Progenitor cell of endocrine pancreas (in vitro differentiated cells): Measurements from ENCODE around the gene GALNS. TPM values are rescaled to one million over a fixed set of nuclear protein-coding genes. Genes with fewer than 3 reads are reported as not detected.
A peak's percentile ranks its signal among the peaks of the same experiment; 100 is the strongest.

Experiments
- DNase-seq: peaks from one replicate; pipeline ENCODE4 v3.0.0; 2021; ENCODE audit warnings: low spot score; ENCODE audit not compliant: unreplicated experiment
- H3K27ac Mint-ChIP-seq: 2 replicates; pipeline ENCODE4 v1.8.0; 2021; ENCODE audit warnings: mild to moderate bottlenecking, moderate library complexity, mixed read lengths
- H3K27me3 Mint-ChIP-seq: 2 replicates; pipeline ENCODE4 v1.8.0; 2021; ENCODE audit warnings: mixed read lengths
- H3K36me3 Mint-ChIP-seq: 2 replicates; pipeline ENCODE4 v1.8.0; 2022; ENCODE audit warnings: mixed read lengths; ENCODE audit not compliant: insufficient read depth
- H3K4me1 Mint-ChIP-seq: 2 replicates; pipeline ENCODE4 v1.8.0; 2021; ENCODE audit warnings: low read depth, mixed read lengths
- H3K4me3 Mint-ChIP-seq: 2 replicates; pipeline ENCODE4 v1.8.0; 2021; ENCODE audit warnings: low read depth, mild to moderate bottlenecking, moderate library complexity, mixed read lengths
- H3K9me3 Mint-ChIP-seq: 2 replicates; pipeline ENCODE4 v1.8.0; 2021; ENCODE audit warnings: low read depth, mixed read lengths
- total RNA-seq: library from RNA; stranded (reverse); gene quantifications from 2 replicates; pipeline ENCODE4 v1.2.1, GENCODE V29; 2021
- TF ChIP-seq, protein P1 (sequence below): fragments of 200-600 bp; sonication (generic); IDR thresholded peaks from one replicate; pipeline ENCODE4 v1.5.0; 2021; ENCODE audit warnings: antibody characterized with exemption, mild to moderate bottlenecking; ENCODE audit not compliant: unreplicated experiment

GALNS gene
- total RNA-seq, 1 donor from 2014 or later = 32.7 TPM

GRCh38 chr16:88856122-88856827, 472 bp downstream of the GALNS start:
- H3K9me3 Mint-ChIP-seq = no peaks in the 10 kb centered on the region
- H3K4me3 Mint-ChIP-seq = peak overlapping the region; percentile 95
- no peaks in the 10 kb centered on the region for H3K27me3 Mint-ChIP-seq
- H3K36me3 Mint-ChIP-seq = peaks cover 4% of the 10 kb centered on the region
- DNase-seq = no peak
- TF ChIP-seq, protein P1, sequence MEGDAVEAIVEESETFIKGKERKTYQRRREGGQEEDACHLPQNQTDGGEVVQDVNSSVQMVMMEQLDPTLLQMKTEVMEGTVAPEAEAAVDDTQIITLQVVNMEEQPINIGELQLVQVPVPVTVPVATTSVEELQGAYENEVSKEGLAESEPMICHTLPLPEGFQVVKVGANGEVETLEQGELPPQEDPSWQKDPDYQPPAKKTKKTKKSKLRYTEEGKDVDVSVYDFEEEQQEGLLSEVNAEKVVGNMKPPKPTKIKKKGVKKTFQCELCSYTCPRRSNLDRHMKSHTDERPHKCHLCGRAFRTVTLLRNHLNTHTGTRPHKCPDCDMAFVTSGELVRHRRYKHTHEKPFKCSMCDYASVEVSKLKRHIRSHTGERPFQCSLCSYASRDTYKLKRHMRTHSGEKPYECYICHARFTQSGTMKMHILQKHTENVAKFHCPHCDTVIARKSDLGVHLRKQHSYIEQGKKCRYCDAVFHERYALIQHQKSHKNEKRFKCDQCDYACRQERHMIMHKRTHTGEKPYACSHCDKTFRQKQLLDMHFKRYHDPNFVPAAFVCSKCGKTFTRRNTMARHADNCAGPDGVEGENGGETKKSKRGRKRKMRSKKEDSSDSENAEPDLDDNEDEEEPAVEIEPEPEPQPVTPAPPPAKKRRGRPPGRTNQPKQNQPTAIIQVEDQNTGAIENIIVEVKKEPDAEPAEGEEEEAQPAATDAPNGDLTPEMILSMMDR = no peak
- peaks cover 12% of the 10 kb centered on the region for H3K4me1 Mint-ChIP-seq
- peak overlapping the region; percentile 62 for H3K27ac Mint-ChIP-seq

DNA sequence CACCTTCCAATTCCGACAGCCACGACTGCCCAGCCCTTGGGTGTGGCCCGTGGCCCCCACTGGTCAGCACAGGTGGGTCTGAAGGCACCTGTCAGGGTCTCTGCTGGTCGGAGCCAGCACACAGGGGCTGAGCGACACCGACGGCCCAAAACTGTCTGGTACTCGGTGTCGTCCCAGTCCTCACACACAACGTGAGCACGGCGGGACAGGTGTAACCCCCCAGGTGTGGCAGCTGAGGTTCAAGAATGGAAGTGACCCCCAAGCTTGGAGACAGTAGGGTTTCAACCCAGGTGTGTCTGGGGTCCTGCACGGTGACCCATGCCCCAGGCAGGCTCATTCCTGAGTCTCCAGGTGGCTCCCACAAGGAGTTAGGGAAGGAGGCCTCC, 1.0 kb downstream of the GALNS start:
- DNase-seq = no peak
- Mint-ChIP-seq H3K4me1 (peaks cover 12% of the 10 kb centered on the region), H3K9me3 (no peaks in the 10 kb centered on the region), H3K36me3 (peaks cover 6% of the 10 kb centered on the region), H3K4me3 (peak overlapping the region; percentile 73), H3K27me3 (no peaks in the 10 kb centered on the region), H3K27ac (peak overlapping the region; percentile 62)
- TF ChIP-seq, protein P1 = no peak

DNA sequence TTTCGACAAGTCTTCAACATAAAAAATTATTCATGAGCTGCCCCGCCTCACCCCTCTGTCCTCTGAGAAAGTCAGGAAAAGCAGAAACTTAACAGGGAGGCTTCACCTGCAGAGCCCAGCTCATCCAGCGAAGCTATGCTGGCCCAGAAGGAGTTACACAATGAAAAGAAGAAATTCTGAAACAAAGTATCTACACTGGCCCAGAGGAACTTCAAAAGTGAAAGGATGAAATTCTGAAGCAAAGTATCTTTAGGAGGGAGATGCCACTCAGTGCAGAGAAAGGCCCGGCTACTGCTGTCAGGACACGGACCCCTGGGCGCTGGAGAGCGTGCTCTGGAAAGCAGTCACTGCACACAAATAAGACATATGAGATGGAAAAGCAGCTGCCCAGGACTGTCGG, 1.6 kb downstream of the GALNS start:
- no peak overlapping the region for H3K27ac Mint-ChIP-seq
- H3K36me3 Mint-ChIP-seq = peaks cover 6% of the 10 kb centered on the region
- H3K4me3 Mint-ChIP-seq = peak overlapping the region; percentile 61
- no peaks in the 10 kb centered on the region for H3K9me3 Mint-ChIP-seq
- H3K27me3 Mint-ChIP-seq = no peaks in the 10 kb centered on the region
- DNase-seq = no peak
- H3K4me1 Mint-ChIP-seq = peaks cover 12% of the 10 kb centered on the region
- TF ChIP-seq, protein P1 = no peak

DNA sequence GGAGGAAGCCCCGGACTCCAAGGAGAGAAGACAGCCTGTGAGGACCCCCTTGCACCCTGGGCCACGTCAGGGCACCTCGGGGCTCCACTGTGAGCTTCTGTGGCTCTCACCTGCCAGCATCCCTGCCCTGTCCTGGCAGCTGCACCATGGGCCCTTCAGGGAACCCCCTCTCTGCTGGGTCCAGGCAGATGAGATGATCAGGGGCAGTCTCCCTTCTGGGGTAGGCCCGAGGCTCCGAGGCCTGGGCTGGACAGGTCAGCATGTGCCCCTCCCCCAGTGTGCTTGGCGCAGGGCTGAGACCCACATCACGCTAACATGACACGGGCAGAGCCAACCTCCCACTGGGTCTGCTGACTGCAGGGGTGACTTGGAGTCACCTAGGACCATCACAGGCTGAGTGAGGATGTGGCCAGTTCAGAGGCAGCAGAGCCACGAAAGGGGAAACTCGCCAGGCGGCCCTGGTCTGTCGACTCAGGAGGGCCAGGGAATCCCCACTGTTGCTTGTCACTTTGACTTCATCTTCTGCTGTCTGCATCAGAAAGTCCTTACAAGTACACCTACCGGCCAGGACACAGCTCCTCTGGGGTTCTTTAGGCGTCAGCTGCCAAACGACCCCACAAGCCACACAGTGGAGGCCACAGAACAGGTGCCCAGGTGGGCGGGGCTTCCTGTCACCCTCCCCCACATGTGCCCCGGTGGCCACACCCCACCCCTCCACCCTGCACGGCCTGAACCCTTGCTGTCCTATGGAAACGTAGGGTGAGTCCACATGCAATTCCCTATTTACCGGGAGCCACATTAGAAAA, 2.2 kb downstream of the GALNS start:
- peak overlapping the region; percentile 61 for H3K4me3 Mint-ChIP-seq
- DNase-seq = no peak
- TF ChIP-seq, protein P1 = no peak
- peaks cover 12% of the 10 kb centered on the region for H3K4me1 Mint-ChIP-seq
- no peaks in the 10 kb centered on the region for H3K27me3 Mint-ChIP-seq
- H3K36me3 Mint-ChIP-seq = peaks cover 6% of the 10 kb centered on the region
- H3K27ac Mint-ChIP-seq = no peak overlapping the region
- no peaks in the 10 kb centered on the region for H3K9me3 Mint-ChIP-seq

GRCh38 chr16:88853325-88853941, 3.3 kb downstream of the GALNS start:
- Mint-ChIP-seq H3K27ac (no peak overlapping the region), H3K36me3 (peaks cover 6% of the 10 kb centered on the region), H3K27me3 (no peaks in the 10 kb centered on the region), H3K9me3 (no peaks in the 10 kb centered on the region), H3K4me1 (peaks cover 12% of the 10 kb centered on the region), H3K4me3 (no peak overlapping the region)
- DNase-seq = no peak
- TF ChIP-seq, protein P1 = no peak
